Activated naive CD8-positive, alpha-beta T cell treated with anti-CD3 and anti-CD28 coated beads for 36 hours (primary cell): ENCODE data around the gene MPO. TPM values are rescaled to one million over a fixed set of nuclear protein-coding genes. Genes with fewer than 3 reads are reported as not detected.

Source experiments
- DNase-seq: peaks from one replicate; pipeline ENCODE4 v3.0.0; 2021
- H3K27ac Mint-ChIP-seq: one replicate; pipeline ENCODE4 v1.8.0; 2022; ENCODE audit warnings: mild to moderate bottlenecking, moderate library complexity, mixed read lengths
- H3K27me3 Mint-ChIP-seq: one replicate; pipeline ENCODE4 v1.8.0; 2022; ENCODE audit warnings: mild to moderate bottlenecking, mixed read lengths
- H3K36me3 Mint-ChIP-seq: one replicate; pipeline ENCODE4 v1.8.0; 2021; ENCODE audit warnings: mild to moderate bottlenecking, mixed read lengths
- H3K4me1 Mint-ChIP-seq: one replicate; pipeline ENCODE4 v1.8.0; 2021; ENCODE audit warnings: mixed read lengths
- H3K4me3 Mint-ChIP-seq: one replicate; pipeline ENCODE4 v1.8.0; 2022; ENCODE audit warnings: mild to moderate bottlenecking, moderate library complexity, mixed read lengths
- H3K9me3 Mint-ChIP-seq: one replicate; pipeline ENCODE4 v1.8.0; 2022; ENCODE audit warnings: mixed read lengths
- total RNA-seq, 2 experiments: library from RNA; stranded (reverse); gene quantifications; one replicate each; pipeline ENCODE4 v1.2.3, GENCODE V29; 2021

MPO gene
- total RNA-seq, 2 experiments from 2014 or later: not detected

DNA sequence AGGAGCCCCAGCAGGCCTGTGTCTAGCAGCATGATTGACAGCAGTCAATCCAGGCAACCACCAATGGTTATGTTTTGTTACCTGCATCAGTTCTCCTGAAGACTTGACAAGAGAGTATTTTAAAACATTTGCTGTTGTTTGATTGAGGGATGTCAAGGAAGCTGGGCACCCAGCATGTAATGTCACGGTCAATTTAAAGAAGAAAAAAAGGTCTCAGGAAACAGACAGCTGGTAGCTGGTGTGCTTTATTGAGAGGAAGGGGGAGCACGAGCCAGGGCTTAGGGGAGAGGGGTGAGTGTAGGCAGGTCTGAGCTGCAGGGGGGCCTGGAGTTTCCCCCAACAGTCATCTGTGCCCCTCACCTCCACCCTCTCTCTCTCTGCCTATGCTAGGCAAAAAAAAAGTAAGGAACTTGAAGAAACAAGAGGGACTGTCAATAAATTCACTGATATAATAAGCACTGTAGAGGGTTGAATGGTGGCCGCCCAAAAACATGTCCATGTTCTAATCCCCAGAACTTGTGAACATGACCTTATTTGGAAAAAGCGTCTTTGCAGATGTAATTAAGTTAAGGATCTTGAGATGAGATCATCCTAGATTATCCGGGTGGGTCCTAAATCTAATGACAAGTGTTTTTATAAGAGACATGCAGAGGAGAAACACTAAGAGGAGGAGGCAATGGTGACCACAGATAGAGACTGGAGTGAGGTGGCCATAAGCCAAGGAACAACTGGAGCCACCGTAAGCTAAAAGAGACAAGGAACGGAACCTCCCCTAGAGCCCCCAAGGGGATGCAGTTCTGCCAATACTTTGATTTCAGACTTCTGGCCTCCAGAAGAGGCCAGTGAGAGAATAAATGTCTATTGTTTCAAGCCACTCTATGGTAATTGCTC is 33.3 kb upstream of the MPO start:
- no peak for DNase-seq
- H3K4me1 Mint-ChIP-seq: peaks cover 12% of the 10 kb centered on the region
- H3K36me3 Mint-ChIP-seq: no peaks in the 10 kb centered on the region
- H3K27ac Mint-ChIP-seq: no peak overlapping the region
- no peaks in the 10 kb centered on the region for H3K27me3 Mint-ChIP-seq
- H3K9me3 Mint-ChIP-seq: no peaks in the 10 kb centered on the region
- no peak overlapping the region for H3K4me3 Mint-ChIP-seq

- H3K27ac Mint-ChIP-seq: no peak overlapping the region
- no peaks in the 10 kb centered on the region for H3K36me3 Mint-ChIP-seq
- peaks cover 7% of the 10 kb centered on the region for H3K4me1 Mint-ChIP-seq
- H3K9me3 Mint-ChIP-seq: no peaks in the 10 kb centered on the region
- no peak overlapping the region for H3K4me3 Mint-ChIP-seq
- DNase-seq: no peak
- no peaks in the 10 kb centered on the region for H3K27me3 Mint-ChIP-seq
These were observed 32.1 kb upstream of the MPO start for GRCh38 chr17:58312829-58313228.

DNA sequence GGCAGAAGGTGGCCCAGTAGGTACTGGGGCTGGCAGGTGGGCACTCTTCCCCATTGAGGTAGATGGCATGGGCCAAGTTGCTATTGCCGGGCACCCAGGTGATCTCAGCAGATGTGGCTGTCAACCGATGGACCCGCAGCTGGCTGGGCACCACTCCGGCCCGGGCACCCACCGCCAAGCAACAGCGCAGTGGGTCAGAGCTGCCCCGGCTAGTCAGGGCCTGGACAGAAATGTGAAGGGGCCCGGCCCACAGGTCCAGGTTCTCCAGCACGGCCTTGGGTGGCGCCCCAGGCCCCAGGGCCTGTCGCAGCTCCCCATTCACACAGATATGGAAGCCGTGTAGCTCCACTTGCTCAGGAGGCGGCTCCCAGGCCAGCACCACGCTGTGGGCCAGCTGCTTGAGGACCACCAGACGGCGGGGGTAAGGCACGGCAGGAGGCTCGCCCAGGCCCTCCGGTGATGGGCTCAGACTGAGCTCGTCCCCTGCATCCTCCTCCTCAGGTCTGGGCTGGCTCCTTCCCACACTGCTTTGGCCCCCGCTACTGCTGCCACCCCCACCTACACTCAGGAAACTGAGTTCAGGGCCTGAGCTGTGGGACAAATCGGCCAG is 31.4 kb upstream of the MPO start:
- H3K36me3 Mint-ChIP-seq: no peaks in the 10 kb centered on the region
- no peak overlapping the region for H3K27ac Mint-ChIP-seq
- no peaks in the 10 kb centered on the region for H3K27me3 Mint-ChIP-seq
- no peaks in the 10 kb centered on the region for H3K4me1 Mint-ChIP-seq
- no peak overlapping the region for H3K4me3 Mint-ChIP-seq
- no peak for DNase-seq
- no peaks in the 10 kb centered on the region for H3K9me3 Mint-ChIP-seq

DNA sequence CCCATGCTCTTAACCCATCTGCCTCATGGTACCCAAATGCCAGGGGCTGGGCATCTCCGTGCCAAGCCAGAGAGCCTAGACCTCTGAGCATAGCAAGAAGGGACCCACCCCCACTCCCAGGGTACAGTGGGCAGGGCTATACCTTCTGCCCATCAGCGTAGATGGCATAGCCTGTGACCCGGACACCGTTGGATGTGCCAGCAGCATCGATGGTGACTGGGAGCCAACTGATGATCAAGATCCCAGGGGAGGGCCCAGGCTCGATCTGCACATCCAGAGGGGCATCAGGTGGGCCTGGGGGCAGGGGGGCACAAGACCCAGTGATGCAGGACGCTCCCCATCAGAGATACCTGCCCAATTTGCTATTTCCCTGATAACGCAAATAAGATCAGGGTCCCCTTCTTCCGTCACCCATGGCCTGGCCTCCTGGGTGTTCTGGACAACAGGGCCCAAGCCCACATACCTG is 30.7 kb upstream of the MPO start:
- H3K27me3 Mint-ChIP-seq: no peaks in the 10 kb centered on the region
- H3K36me3 Mint-ChIP-seq: no peaks in the 10 kb centered on the region
- no peaks in the 10 kb centered on the region for H3K4me1 Mint-ChIP-seq
- DNase-seq: no peak
- H3K27ac Mint-ChIP-seq: no peak overlapping the region
- H3K4me3 Mint-ChIP-seq: no peak overlapping the region
- no peaks in the 10 kb centered on the region for H3K9me3 Mint-ChIP-seq

GRCh38 chr17:58310511-58311428 is 30.0 kb upstream of the MPO start:
- H3K27me3 Mint-ChIP-seq: no peaks in the 10 kb centered on the region
- no peak overlapping the region for H3K4me3 Mint-ChIP-seq
- H3K9me3 Mint-ChIP-seq: no peaks in the 10 kb centered on the region
- H3K27ac Mint-ChIP-seq: no peak overlapping the region
- no peaks in the 10 kb centered on the region for H3K36me3 Mint-ChIP-seq
- DNase-seq: no peak
- H3K4me1 Mint-ChIP-seq: no peaks in the 10 kb centered on the region

GRCh38 chr17:58309918-58310259 is 29.2 kb upstream of the MPO start:
- Mint-ChIP-seq H3K36me3 (no peaks in the 10 kb centered on the region), H3K4me3 (no peak overlapping the region), H3K27me3 (no peaks in the 10 kb centered on the region), H3K4me1 (no peaks in the 10 kb centered on the region), H3K9me3 (no peaks in the 10 kb centered on the region), H3K27ac (no peak overlapping the region)
- no peak for DNase-seq

DNA sequence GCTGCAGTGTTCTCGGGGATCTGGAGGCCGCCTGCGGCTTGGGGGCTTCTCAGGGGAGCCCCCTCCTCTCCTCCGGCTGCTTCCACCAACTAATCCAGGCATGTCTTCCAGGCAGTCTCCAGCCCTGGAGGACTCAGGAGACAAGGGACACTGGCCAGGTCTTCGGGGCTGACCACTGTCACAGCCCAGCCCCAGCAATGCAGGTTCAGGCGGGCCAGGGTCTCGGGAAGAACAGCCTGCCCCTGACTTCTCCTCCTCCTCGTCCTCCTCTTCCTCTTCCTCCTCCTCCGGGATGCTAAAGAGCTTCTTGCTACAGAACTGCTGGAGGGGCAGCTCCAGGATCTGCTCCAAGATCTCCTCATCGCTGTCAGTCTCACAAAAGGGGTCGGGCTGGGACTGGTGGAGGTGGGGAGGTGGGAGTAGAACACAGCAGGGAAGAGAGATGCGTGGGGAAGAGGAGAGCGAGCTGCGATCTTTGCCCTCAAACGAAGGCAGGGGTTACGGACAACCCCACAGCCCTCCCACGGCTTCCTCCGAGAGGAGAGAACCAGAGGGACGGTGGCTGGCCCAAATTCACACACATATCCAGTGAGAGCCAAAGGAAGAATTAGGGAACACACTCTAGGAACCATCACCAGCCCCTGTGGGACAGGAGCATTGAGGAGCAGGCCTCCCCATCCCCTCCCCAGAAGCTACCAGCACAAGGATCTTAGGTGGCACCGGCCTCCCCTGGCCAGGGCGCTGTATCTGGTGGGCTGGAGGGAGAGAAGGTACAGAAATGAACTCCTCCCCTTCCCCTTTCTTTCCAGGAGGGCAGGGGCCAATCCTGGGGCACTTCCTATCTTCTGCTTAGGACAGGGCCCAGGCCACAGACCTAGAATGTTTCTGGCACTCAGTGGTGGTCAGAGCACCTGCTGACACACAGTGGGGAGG is 28.5 kb upstream of the MPO start:
- H3K36me3 Mint-ChIP-seq: peaks cover under 1% of the 10 kb centered on the region
- H3K4me1 Mint-ChIP-seq: peaks cover 2% of the 10 kb centered on the region
- no peaks in the 10 kb centered on the region for H3K9me3 Mint-ChIP-seq
- H3K4me3 Mint-ChIP-seq: no peak overlapping the region
- DNase-seq: no peak
- H3K27me3 Mint-ChIP-seq: no peaks in the 10 kb centered on the region
- no peak overlapping the region for H3K27ac Mint-ChIP-seq

GRCh38 chr17:58308173-58308984 is 27.6 kb upstream of the MPO start:
- H3K4me3 Mint-ChIP-seq: no peak overlapping the region
- DNase-seq: no peak
- no peaks in the 10 kb centered on the region for H3K27me3 Mint-ChIP-seq
- H3K4me1 Mint-ChIP-seq: peaks cover 4% of the 10 kb centered on the region
- H3K9me3 Mint-ChIP-seq: no peaks in the 10 kb centered on the region
- H3K27ac Mint-ChIP-seq: no peak overlapping the region
- peaks cover 2% of the 10 kb centered on the region for H3K36me3 Mint-ChIP-seq

- Mint-ChIP-seq H3K27ac (no peak overlapping the region), H3K4me1 (peaks cover 4% of the 10 kb centered on the region), H3K27me3 (no peaks in the 10 kb centered on the region), H3K9me3 (no peaks in the 10 kb centered on the region), H3K4me3 (no peak overlapping the region), H3K36me3 (peaks cover 5% of the 10 kb centered on the region)
- DNase-seq: no peak
These were observed 26.9 kb upstream of the MPO start for GRCh38 chr17:58307468-58308172.

- Mint-ChIP-seq H3K9me3 (no peaks in the 10 kb centered on the region), H3K4me3 (no peak overlapping the region), H3K27me3 (no peaks in the 10 kb centered on the region), H3K4me1 (peaks cover 4% of the 10 kb centered on the region), H3K27ac (no peak overlapping the region), H3K36me3 (peaks cover 5% of the 10 kb centered on the region)
- DNase-seq: no peak
These were observed 25.6 kb upstream of the MPO start for GRCh38 chr17:58306131-58306951.

GRCh38 chr17:58305626-58306025 is 24.9 kb upstream of the MPO start:
- no peak for DNase-seq
- Mint-ChIP-seq H3K27me3 (no peaks in the 10 kb centered on the region), H3K4me1 (peaks cover 4% of the 10 kb centered on the region), H3K4me3 (no peak overlapping the region), H3K9me3 (no peaks in the 10 kb centered on the region), H3K27ac (no peak overlapping the region), H3K36me3 (peaks cover 5% of the 10 kb centered on the region)

DNA sequence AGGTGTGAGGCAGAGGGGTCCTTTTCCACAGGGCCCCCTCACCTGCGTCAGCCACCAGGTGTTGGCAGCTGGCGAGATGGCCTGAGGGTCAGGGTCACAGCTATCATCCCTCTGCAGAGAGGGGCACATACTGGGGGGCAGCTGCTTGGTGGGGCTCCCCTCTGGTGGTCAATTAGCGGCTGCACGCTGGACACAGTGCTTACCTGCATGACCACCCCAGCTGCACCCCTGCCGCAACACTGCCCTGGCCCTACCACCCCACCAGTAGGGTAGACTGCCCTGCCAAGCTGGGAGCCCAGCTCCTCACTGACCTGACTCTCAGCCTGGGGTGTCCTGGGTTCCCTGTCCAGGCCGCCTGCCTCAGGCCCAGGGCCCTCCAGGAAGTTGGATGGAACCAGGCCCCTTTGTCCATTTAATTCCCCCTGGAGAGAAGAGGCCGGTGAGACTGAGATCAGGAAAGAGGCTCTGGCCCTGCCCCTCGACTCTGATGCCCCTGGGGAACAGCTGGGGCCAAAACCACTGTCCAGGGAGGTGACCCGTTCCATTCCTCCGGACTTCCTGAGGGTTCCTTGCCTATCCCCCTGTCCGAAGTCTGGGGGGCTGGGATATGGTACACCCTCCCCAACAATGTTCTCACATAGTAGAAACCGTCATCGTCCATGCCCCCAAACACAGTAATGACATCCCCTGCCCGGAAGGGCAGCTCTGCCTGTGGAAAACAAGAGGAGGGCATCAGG is 24.2 kb upstream of the MPO start:
- H3K4me1 Mint-ChIP-seq: peaks cover 4% of the 10 kb centered on the region
- no peak overlapping the region for H3K27ac Mint-ChIP-seq
- H3K27me3 Mint-ChIP-seq: no peaks in the 10 kb centered on the region
- H3K9me3 Mint-ChIP-seq: no peaks in the 10 kb centered on the region
- H3K36me3 Mint-ChIP-seq: peaks cover 5% of the 10 kb centered on the region
- DNase-seq: no peak
- no peak overlapping the region for H3K4me3 Mint-ChIP-seq
